Fibroblast of lung (primary cell): ENCODE results near the gene PARPBP.

Experiments used
- EZH2 ChIP-seq: IDR thresholded peaks from 2 replicates; pipeline ENCODE4 v1.5.1; 2012; ENCODE audit warnings: low read length, control low read depth, mild to moderate bottlenecking; ENCODE audit errors: missing control alignments
- TF ChIP-seq, protein P1 (sequence below), 2 donors: IDR thresholded peaks in 1 of 2; conservative IDR thresholded peaks in 1 of 2; 1 replicate in 1 of 2; 2 replicates in 1 of 2; pipeline ENCODE4 v1.5.1; 2011 to 2012; ENCODE audit warnings: low read length in 2 of 2, control low read depth in 1 of 2, inconsistent platforms in 1 of 2, low read depth in 1 of 2, mild to moderate bottlenecking in 1 of 2

DNA sequence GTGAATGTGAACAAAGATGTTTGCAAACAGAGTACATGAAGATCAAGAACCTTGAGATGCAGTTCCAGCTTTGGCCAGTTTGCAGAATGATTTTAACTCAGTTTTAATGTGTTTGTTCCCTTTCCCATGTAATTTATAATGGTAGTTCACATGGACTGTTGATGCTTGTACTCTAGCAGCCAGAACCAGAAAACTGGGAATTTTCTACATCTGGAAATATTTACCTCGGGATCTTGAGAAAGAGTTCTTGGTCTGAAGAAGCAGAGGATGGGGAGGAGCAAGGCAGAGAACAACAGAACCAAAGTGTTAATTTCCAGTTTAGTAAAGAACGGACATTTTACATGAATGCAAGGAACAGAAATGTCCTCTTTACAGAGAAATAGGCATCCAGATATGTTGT, 114.6 kb downstream of the PARPBP start:
- TF ChIP-seq, protein P1, sequence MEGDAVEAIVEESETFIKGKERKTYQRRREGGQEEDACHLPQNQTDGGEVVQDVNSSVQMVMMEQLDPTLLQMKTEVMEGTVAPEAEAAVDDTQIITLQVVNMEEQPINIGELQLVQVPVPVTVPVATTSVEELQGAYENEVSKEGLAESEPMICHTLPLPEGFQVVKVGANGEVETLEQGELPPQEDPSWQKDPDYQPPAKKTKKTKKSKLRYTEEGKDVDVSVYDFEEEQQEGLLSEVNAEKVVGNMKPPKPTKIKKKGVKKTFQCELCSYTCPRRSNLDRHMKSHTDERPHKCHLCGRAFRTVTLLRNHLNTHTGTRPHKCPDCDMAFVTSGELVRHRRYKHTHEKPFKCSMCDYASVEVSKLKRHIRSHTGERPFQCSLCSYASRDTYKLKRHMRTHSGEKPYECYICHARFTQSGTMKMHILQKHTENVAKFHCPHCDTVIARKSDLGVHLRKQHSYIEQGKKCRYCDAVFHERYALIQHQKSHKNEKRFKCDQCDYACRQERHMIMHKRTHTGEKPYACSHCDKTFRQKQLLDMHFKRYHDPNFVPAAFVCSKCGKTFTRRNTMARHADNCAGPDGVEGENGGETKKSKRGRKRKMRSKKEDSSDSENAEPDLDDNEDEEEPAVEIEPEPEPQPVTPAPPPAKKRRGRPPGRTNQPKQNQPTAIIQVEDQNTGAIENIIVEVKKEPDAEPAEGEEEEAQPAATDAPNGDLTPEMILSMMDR (conservative IDR thresholded peaks at IDR 0.05 in 1 of 2, IDR thresholded peaks at IDR 0.05 in 1 of 2; ENCODE audit: low read depth in 1 of 2, low read length in 2 of 2) = no peak
- TF ChIP-seq EZH2 = no peak
